Peyer's patch (tissue), 4 donors: ENCODE results near the gene SHC2.

ENCODE experiments used
- CTCF ChIP-seq, 6 experiments: fragments of 450-650 bp in 4 of 6; fragments of 200-600 bp in 2 of 6; sonication (generic) in 1 of 6; IDR thresholded peaks; one replicate each; pipeline ENCODE4 v1.5.1; 2017 to 2019; ENCODE audit warnings: antibody characterized with exemption in 6 of 6, mild to moderate bottlenecking in 3 of 6, moderate library complexity in 1 of 6
- POLR2A ChIP-seq, 2 donors: fragments of 450-650 bp; IDR thresholded peaks; one replicate each; pipeline ENCODE4 v1.5.1; 2017; ENCODE audit warnings: antibody characterized with exemption in 2 of 2, mild to moderate bottlenecking in 2 of 2, moderate library complexity in 2 of 2

- TF ChIP-seq POLR2A (IDR thresholded peaks at IDR 0.05) (no peak), CTCF (IDR thresholded peaks at IDR 0.05) (no peak)
Measured at GRCh38 chr19:387777-388176, 73.1 kb downstream of the SHC2 start.
